Uterus (tissue), 4 donors: ENCODE measurements around the gene INAFM1. TPM values are rescaled to one million over a fixed set of nuclear protein-coding genes. Genes with fewer than 3 reads are reported as not detected.

Source experiments
- DNase-seq, 2 donors: peaks; one replicate each; pipeline ENCODE4 v3.0.0-alpha.2; 2019 to 2020
- H3K27ac ChIP-seq, 2 donors: fragments of 200-600 bp; sonication (generic); 1 replicate in 1 of 2; 2 replicates in 1 of 2; pipeline ENCODE4 v1.5.1; 2016 to 2018
- H3K27me3 ChIP-seq, 2 donors: fragments of 200-600 bp; sonication (generic); one replicate each; pipeline ENCODE4 v1.5.1; 2018 to 2019; ENCODE audit warnings: control low read depth in 1 of 2
- H3K36me3 ChIP-seq, 2 donors: fragments of 200-600 bp; sonication (generic); one replicate each; pipeline ENCODE4 v1.5.1; 2019; ENCODE audit warnings: control low read depth in 1 of 2
- H3K4me1 ChIP-seq, 2 donors: fragments of 200-600 bp; sonication (generic); one replicate each; pipeline ENCODE4 v1.5.1; 2018 to 2019; ENCODE audit warnings: control low read depth in 1 of 2
- H3K4me3 ChIP-seq, 2 donors: fragments of 200-600 bp; sonication (generic); 1 replicate in 1 of 2; 2 replicates in 1 of 2; pipeline ENCODE4 v1.5.1; 2018 to 2019; ENCODE audit warnings: mild to moderate bottlenecking in 1 of 2
- H3K9me3 ChIP-seq, 2 donors: fragments of 200-600 bp; sonication (generic); one replicate each; pipeline ENCODE4 v1.5.1; 2019; ENCODE audit warnings: control low read depth in 1 of 2
- POLR2A ChIP-seq, 2 donors: fragments of 450-650 bp; IDR thresholded peaks; one replicate each; pipeline ENCODE4 v1.6.1; 2016; ENCODE audit warnings: antibody characterized with exemption in 2 of 2, mild to moderate bottlenecking in 1 of 2, moderate library complexity in 1 of 2
- intact Hi-C: fragments of 100-400 bp; cut with DNase I; formaldehyde crosslinking; loops from one replicate; pipeline ENCODE4 v1.15.1; 2023; ENCODE audit warnings: low total_unique reads
- microRNA counts, 2 donors: library from miRNA; unstranded; fragments of <30 nt; microRNA quantifications; one replicate each; lab custom pipeline; 2016 to 2017
- microRNA-seq: library from miRNA; unstranded; fragments of <30 nt; microRNA quantifications from one replicate; pipeline ENCODE4, GENCODE V29; 2016; ENCODE audit warnings: borderline microRNAs expressed, borderline replicate concordance
- small RNA-seq: library from RNA; depleted of rRNA; stranded (forward); fragments of <200 nt; gene quantifications from one replicate; pipeline ENCODE3, GENCODE V24; 2016
- total RNA-seq, 4 donors: library from RNA; depleted of rRNA in 3 of 4; stranded (reverse); fragments of >200 nt in 3 of 4; gene quantifications; one replicate each; pipeline versions ENCODE4 v1.1.0 to v1.2.4, GENCODE V29; 2014 to 2023
- TF ChIP-seq, protein P1 (sequence below), 4 experiments: fragments of 200-600 bp in 2 of 4; fragments of 450-650 bp in 2 of 4; sonication (generic) in 2 of 4; IDR thresholded peaks; one replicate each; pipeline ENCODE4 v1.5.1; 2016 to 2019; ENCODE audit warnings: antibody characterized with exemption in 4 of 4, mild to moderate bottlenecking in 2 of 4, moderate library complexity in 1 of 4
- donor health status: DM: yes; HTN: yes; CAD: no.

INAFM1 gene
- total RNA-seq, 4 donors from 2014 or later, result 2.8 to 39.5 (median 13.5) TPM

DNA sequence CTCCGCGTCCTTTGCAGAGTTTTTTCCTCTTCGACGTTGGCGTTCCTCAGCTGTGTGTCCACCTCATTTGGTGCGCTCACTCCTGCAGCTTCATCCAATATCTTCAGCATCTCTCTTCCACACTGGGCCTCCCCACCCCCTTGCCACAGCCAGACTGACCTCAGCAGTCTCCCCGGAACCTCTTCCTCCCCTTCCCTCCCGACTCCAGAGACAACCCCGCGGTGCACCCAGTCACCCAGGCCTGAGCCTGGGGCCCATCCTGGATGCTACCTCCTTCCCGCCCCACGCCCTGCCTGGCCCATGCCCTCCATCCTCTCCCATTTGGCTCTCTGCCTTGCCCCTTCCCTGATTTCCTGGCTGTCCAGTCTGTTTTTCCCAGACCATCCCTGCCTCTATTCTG lies 49.2 kb downstream of the INAFM1 start:
- H3K27ac ChIP-seq, result no peak overlapping the region
- no peaks in the 10 kb centered on the region for H3K27me3 ChIP-seq
- H3K36me3 ChIP-seq, result no peaks in the 10 kb centered on the region
- H3K4me3 ChIP-seq, result no peak overlapping the region
- no peaks in the 10 kb centered on the region for H3K9me3 ChIP-seq
- DNase-seq, result no peak
- no peak for TF ChIP-seq POLR2A (IDR thresholded peaks at IDR 0.05)
- TF ChIP-seq, protein P1, sequence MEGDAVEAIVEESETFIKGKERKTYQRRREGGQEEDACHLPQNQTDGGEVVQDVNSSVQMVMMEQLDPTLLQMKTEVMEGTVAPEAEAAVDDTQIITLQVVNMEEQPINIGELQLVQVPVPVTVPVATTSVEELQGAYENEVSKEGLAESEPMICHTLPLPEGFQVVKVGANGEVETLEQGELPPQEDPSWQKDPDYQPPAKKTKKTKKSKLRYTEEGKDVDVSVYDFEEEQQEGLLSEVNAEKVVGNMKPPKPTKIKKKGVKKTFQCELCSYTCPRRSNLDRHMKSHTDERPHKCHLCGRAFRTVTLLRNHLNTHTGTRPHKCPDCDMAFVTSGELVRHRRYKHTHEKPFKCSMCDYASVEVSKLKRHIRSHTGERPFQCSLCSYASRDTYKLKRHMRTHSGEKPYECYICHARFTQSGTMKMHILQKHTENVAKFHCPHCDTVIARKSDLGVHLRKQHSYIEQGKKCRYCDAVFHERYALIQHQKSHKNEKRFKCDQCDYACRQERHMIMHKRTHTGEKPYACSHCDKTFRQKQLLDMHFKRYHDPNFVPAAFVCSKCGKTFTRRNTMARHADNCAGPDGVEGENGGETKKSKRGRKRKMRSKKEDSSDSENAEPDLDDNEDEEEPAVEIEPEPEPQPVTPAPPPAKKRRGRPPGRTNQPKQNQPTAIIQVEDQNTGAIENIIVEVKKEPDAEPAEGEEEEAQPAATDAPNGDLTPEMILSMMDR (IDR thresholded peaks at IDR 0.05), result no peak
- no peaks in the 10 kb centered on the region for H3K4me1 ChIP-seq
- intact Hi-C loops, result no loop called here

DNA sequence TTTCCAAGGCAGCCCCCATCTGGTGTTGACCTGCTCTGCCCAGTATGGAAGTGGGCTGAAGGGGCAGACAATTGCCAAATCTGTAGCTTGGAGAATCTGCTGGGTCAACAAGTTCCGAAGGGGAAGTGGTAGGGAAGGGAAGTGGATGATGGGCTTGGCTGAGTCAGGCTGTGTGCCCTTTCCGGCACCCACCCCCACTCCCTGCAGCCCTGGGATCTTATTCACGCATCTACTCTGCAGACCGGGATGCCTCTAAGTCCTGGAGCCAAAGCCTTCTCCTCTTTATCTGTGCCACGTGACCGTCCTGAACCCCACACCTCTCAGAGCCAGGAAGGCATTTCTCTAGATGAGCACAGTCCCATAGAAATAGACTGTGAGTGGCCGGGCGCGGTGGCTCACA lies 49.8 kb downstream of the INAFM1 start:
- Histone ChIP-seq H3K4me3 (no peak overlapping the region), H3K27me3 (no peaks in the 10 kb centered on the region), H3K27ac (no peak overlapping the region), H3K4me1 (no peaks in the 10 kb centered on the region), H3K36me3 (no peaks in the 10 kb centered on the region), H3K9me3 (no peaks in the 10 kb centered on the region)
- no peak for DNase-seq
- intact Hi-C loops, result no loop called here
- TF ChIP-seq, protein P1 (IDR thresholded peaks at IDR 0.05), result no peak
- no peak for TF ChIP-seq POLR2A (IDR thresholded peaks at IDR 0.05)

MicroRNAs encoded within 50 kb of the gene (microRNA counts, 767-probe panel; counts per million panel counts)
- microRNA hsa-miR-3190-5p (lab: Ali Mortazavi, UCI), result 0 counts per million in 2 donors

Small RNAs within 50 kb of the gene (microRNA-seq; reads per million reads assigned to microRNA genes)
- gene MIR3190 (not detected), gene MIR3191 (not detected)

Small RNAs within 50 kb of the gene (small RNA-seq; reads per million reads assigned to genes)
- gene MIR3190, result not detected

Other genes starting within 250 kb of the INAFM1 start
- 10 to 100 TPM in 3 of 4 donors, 1 to 10 TPM in 1; 9.4 to 78.8 (median 13.3) TPM for gene TMEM160, start 226.3 kb upstream of the INAFM1 start, total RNA-seq
- 10 to 100 TPM in 3 of 4 donors, 1 to 10 TPM in 1; 3.3 to 43.1 (median 18.3) TPM for gene ZC3H4, start 161.1 kb upstream of the INAFM1 start, total RNA-seq
- 100 to 1,000 TPM in 1 of 4 donors, 10 to 100 TPM in 3; 17.6 to 144 (median 45.6) TPM for gene SAE1, start 144.1 kb upstream of the INAFM1 start, total RNA-seq
- gene BBC3, start 43.7 kb upstream of the INAFM1 start, total RNA-seq, result 10 to 100 TPM in 1 of 4 donors, 1 to 10 TPM in 3; 3.2 to 11.1 (median 4.8) TPM
- gene CCDC9, start 18.4 kb upstream of the INAFM1 start, total RNA-seq, result 10 to 100 TPM in 2 of 4 donors, 1 to 10 TPM in 2; 2.6 to 45.4 (median 8.1) TPM
- 1 to 10 TPM in 3 of 4 donors, under 1 TPM in 1; 0.51 to 8.0 (median 2.9) TPM for gene C5AR1, start 35.0 kb downstream of the INAFM1 start, total RNA-seq
- gene C5AR2, start 57.3 kb downstream of the INAFM1 start, total RNA-seq, result under 1 TPM in 3 of 4 donors, not detected in 1; 0.29 to 0.69 (median 0.64) TPM
- 10 to 100 TPM; 11.5 to 17.3 (median 15.8) TPM for gene DHX34, start 74.4 kb downstream of the INAFM1 start, total RNA-seq
- 100 to 1,000 TPM in 1 of 4 donors, 10 to 100 TPM in 3; 28.9 to 133 (median 75.0) TPM for gene MEIS3, start 144.6 kb downstream of the INAFM1 start, total RNA-seq
- 10 to 100 TPM in 2 of 4 donors, 1 to 10 TPM in 2; 3.4 to 17.8 (median 11.0) TPM for gene SLC8A2, start 197.0 kb downstream of the INAFM1 start, total RNA-seq
- 1 to 10 TPM in 3 of 4 donors, not detected in 1; 5.4 to 9.0 (median 6.4) TPM for gene KPTN, start 209.3 kb downstream of the INAFM1 start, total RNA-seq
- 100 to 1,000 TPM in 3 of 4 donors, 10 to 100 TPM in 1; 36.5 to 693 (median 144) TPM for gene NAPA, start 240.2 kb downstream of the INAFM1 start, total RNA-seq